Liver (tissue), 9 donors: Measurements from ENCODE around the gene TNIP3. TPM values are rescaled to one million over a fixed set of nuclear protein-coding genes. Genes with fewer than 3 reads are reported as not detected.

Source experiments
- DNase-seq: peaks from one replicate; pipeline ENCODE4 v3.0.0-alpha.2; 2017; ENCODE audit warnings: low spot score
- H3K27ac ChIP-seq, 2 donors: one replicate each; pipeline ENCODE4 v1.7.0; 2013; ENCODE audit warnings: inconsistent platforms in 2 of 2, low read length in 2 of 2, control low read depth in 1 of 2, low read depth in 1 of 2, mild to moderate bottlenecking in 1 of 2
- H3K27me3 ChIP-seq, 4 donors: one replicate each; pipeline versions ENCODE4 v1.6.1 to v1.7.0; 2013; ENCODE audit warnings: low read length in 3 of 4, inconsistent platforms in 1 of 4, mild to moderate bottlenecking in 1 of 4, moderate library complexity in 1 of 4; ENCODE audit not compliant: control insufficient read depth in 4 of 4, insufficient read depth in 4 of 4
- H3K36me3 ChIP-seq, 4 donors: one replicate each; pipeline versions ENCODE4 v1.6.1 to v1.7.0; 2013; ENCODE audit warnings: low read length in 3 of 4, mild to moderate bottlenecking in 3 of 4, low read depth in 1 of 4, moderate library complexity in 1 of 4; ENCODE audit not compliant: control insufficient read depth in 4 of 4, insufficient read depth in 3 of 4
- H3K4me1 ChIP-seq, 4 donors: one replicate each; pipeline versions ENCODE4 v1.6.1 to v1.7.0; 2013; ENCODE audit warnings: low read length in 3 of 4, mild to moderate bottlenecking in 3 of 4, moderate library complexity in 1 of 4; ENCODE audit not compliant: control insufficient read depth in 4 of 4, insufficient read depth in 4 of 4
- H3K4me3 ChIP-seq, 3 donors: one replicate each; pipeline versions ENCODE4 v1.6.1 to v1.7.0; 2013; ENCODE audit warnings: low read length in 3 of 3, control low read depth in 1 of 3, low read depth in 1 of 3, mild to moderate bottlenecking in 1 of 3
- H3K9ac ChIP-seq, 2 donors: one replicate each; pipeline ENCODE4 v1.7.0; 2013; ENCODE audit warnings: low read length in 2 of 2, mild to moderate bottlenecking in 2 of 2, moderate library complexity in 2 of 2, control low read depth in 1 of 2, low read depth in 1 of 2
- H3K9me3 ChIP-seq, 4 donors: one replicate each; pipeline versions ENCODE4 v1.6.1 to v1.7.0; 2013; ENCODE audit warnings: low read length in 3 of 4; ENCODE audit not compliant: control insufficient read depth in 4 of 4
- ATF3 ChIP-seq: IDR thresholded peaks from 2 replicates; pipeline ENCODE4 v1.6.1; 2016; ENCODE audit warnings: antibody characterized with exemption
- CTCF ChIP-seq: fragments of 150-350 bp; IDR thresholded peaks from 2 replicates; pipeline ENCODE4 v1.5.1; 2017; ENCODE audit warnings: improper control_type of control experiment, low read depth, low read length; ENCODE audit not compliant: missing input control
- FOXA1 ChIP-seq: IDR thresholded peaks from 2 replicates; pipeline ENCODE4 v1.6.1; 2016; ENCODE audit warnings: antibody characterized with exemption
- GABPA ChIP-seq, 2 donors: IDR thresholded peaks in 1 of 2; conservative IDR thresholded peaks in 1 of 2; 2 replicates each; pipeline ENCODE4 v1.6.1; 2016; ENCODE audit warnings: antibody characterized with exemption in 2 of 2, mild to moderate bottlenecking in 1 of 2, moderate library complexity in 1 of 2
- HNF4A ChIP-seq, 2 donors: conservative IDR thresholded peaks; 2 replicates each; pipeline ENCODE4 v1.6.1; 2016; ENCODE audit warnings: antibody characterized with exemption in 2 of 2, mild to moderate bottlenecking in 2 of 2
- HNF4G ChIP-seq: IDR thresholded peaks from 2 replicates; pipeline ENCODE4 v1.6.1; 2016; ENCODE audit warnings: antibody characterized with exemption
- JUND ChIP-seq, 2 donors: IDR thresholded peaks; 2 replicates each; pipeline ENCODE4 v1.6.1; 2016; ENCODE audit warnings: antibody characterized with exemption in 2 of 2
- NR2F2 ChIP-seq: IDR thresholded peaks from 2 replicates; pipeline ENCODE4 v1.6.1; 2016; ENCODE audit warnings: antibody characterized with exemption
- RAD21 ChIP-seq, 2 donors: IDR thresholded peaks; 2 replicates each; pipeline ENCODE4 v1.6.1; 2016; ENCODE audit warnings: antibody characterized with exemption in 2 of 2, mild to moderate bottlenecking in 2 of 2
- REST ChIP-seq: IDR thresholded peaks from 2 replicates; pipeline ENCODE4 v1.6.1; 2016; ENCODE audit warnings: antibody characterized with exemption, mild to moderate bottlenecking
- RXRA ChIP-seq, 2 donors: IDR thresholded peaks; 2 replicates each; pipeline ENCODE4 v1.6.1; 2017 to 2018; ENCODE audit warnings: antibody characterized with exemption in 2 of 2, mild to moderate bottlenecking in 1 of 2
- TAF1 ChIP-seq: conservative IDR thresholded peaks from 2 replicates; pipeline ENCODE4 v1.6.1; 2016; ENCODE audit warnings: antibody characterized with exemption, mild to moderate bottlenecking
- YY1 ChIP-seq: IDR thresholded peaks from 2 replicates; pipeline ENCODE4 v1.6.1; 2016; ENCODE audit warnings: antibody characterized with exemption, mild to moderate bottlenecking
- ZBTB33 ChIP-seq: IDR thresholded peaks from 2 replicates; pipeline ENCODE4 v1.6.1; 2016; ENCODE audit warnings: antibody characterized with exemption
- WGBS: extraction: QIAGEN DNeasy Blood & Tissue Kit; methylation state at CpG from one replicate; pipeline ENCODE4 v1.1.7; 2013; 5-methylcytosine and 5-hydroxymethylcytosine counted together
- polyA plus RNA-seq, 2 donors: library from polyadenylated mRNA; stranded (reverse) in 1 of 2; unstranded in 1 of 2; fragments of 200-250 nt in 1 of 2; fragments of >200 nt in 1 of 2; fragmentation: Nextera tagmentation in 1 of 2; extraction: Ambion mirVana in 1 of 2; gene quantifications; one replicate each; pipeline versions ENCODE4 v1.2.1 to v1.2.3, GENCODE V29; 2013 to 2015
- total RNA-seq, 2 donors: library from RNA; depleted of rRNA; stranded (reverse); fragments of >200 nt; gene quantifications; one replicate each; pipeline ENCODE4 v1.2.3, GENCODE V29; 2014
- donor health status: healthy.
- donor health status: healthy.
- donor health status: healthy.
- donor health status: healthy.
- donor health status: healthy.

Gene TNIP3
- total and polyA plus RNA-seq, 4 donors: 0.02 to 0.25 TPM; not detected in 2

GRCh38 chr4:121192013-121192412 is 27.9 kb upstream of the TNIP3 start:
- WGBS: 61% methylated on average over 11 of the region's 11 CpGs

More at GRCh38 chr4:121192013-121192412, 27.9 kb upstream of the TNIP3 start:
- Histone ChIP-seq H3K4me3 (no peak overlapping the region), H3K4me1 (peaks cover 0 to 3% (median 0%) of the 10 kb centered on the region in 4 donors), H3K9ac (no peak overlapping the region), H3K27me3 (peaks cover 0 to 6% (median 0%) of the 10 kb centered on the region in 4 donors), H3K36me3 (no peaks in the 10 kb centered on the region), H3K27ac (no peak overlapping the region), H3K9me3 (no peaks in the 10 kb centered on the region)
- DNase-seq: no peak
- TF ChIP-seq CTCF (no peak), ZBTB33 (no peak), NR2F2 (no peak), RAD21 (IDR thresholded peaks at IDR 0.05) (no peak), YY1 (no peak), HNF4G (no peak), REST (no peak), RXRA (IDR thresholded peaks at IDR 0.05) (no peak), HNF4A (conservative IDR thresholded peaks at IDR 0.05) (no peak), GABPA (IDR thresholded peaks at IDR 0.05 in 1 of 2, conservative IDR thresholded peaks at IDR 0.05 in 1 of 2) (no peak), FOXA1 (no peak), JUND (IDR thresholded peaks at IDR 0.05) (no peak), TAF1 (no peak), ATF3 (no peak)
